Duodenal mucosa (tissue), 2 donors: ENCODE data around the gene DPH3.
A peak's percentile ranks its signal among the peaks of the same experiment; 100 is the strongest.

Source experiments
- H3K27ac ChIP-seq: one replicate; pipeline ENCODE4 v1.7.0; 2013; ENCODE audit warnings: low read depth, low read length
- H3K27me3 ChIP-seq, 2 donors: one replicate each; pipeline ENCODE4 v1.7.0; 2013; ENCODE audit warnings: low read length in 2 of 2, control low read depth in 1 of 2; ENCODE audit not compliant: insufficient read depth in 2 of 2, control insufficient read depth in 1 of 2
- H3K36me3 ChIP-seq, 2 donors: one replicate each; pipeline ENCODE4 v1.7.0; 2013; ENCODE audit warnings: low read length in 2 of 2, control low read depth in 1 of 2; ENCODE audit not compliant: insufficient read depth in 2 of 2, control insufficient read depth in 1 of 2
- H3K4me1 ChIP-seq, 2 donors: one replicate each; pipeline ENCODE4 v1.7.0; 2013; ENCODE audit warnings: low read length in 2 of 2, control low read depth in 1 of 2; ENCODE audit not compliant: insufficient read depth in 2 of 2, control insufficient read depth in 1 of 2
- H3K4me3 ChIP-seq, 2 donors: one replicate each; pipeline ENCODE4 v1.7.0; 2013; ENCODE audit warnings: low read length in 2 of 2, low read depth in 1 of 2
- H3K9ac ChIP-seq, 2 donors: one replicate each; pipeline ENCODE4 v1.7.0; 2013; ENCODE audit warnings: low read length in 2 of 2, low read depth in 1 of 2
- H3K9me3 ChIP-seq, 2 donors: one replicate each; pipeline ENCODE4 v1.7.0; 2013; ENCODE audit warnings: low read length in 2 of 2, control low read depth in 1 of 2; ENCODE audit not compliant: control insufficient read depth in 1 of 2

Gene DPH3

GRCh38 chr3:16248556-16248955, 16.2 kb downstream of the DPH3 start:
- no peak overlapping the region for H3K9ac ChIP-seq
- H3K36me3 ChIP-seq: no peaks in the 10 kb centered on the region
- H3K9me3 ChIP-seq: no peaks in the 10 kb centered on the region
- no peaks in the 10 kb centered on the region for H3K27me3 ChIP-seq
- H3K4me3 ChIP-seq: no peak overlapping the region
- H3K27ac ChIP-seq: no peak overlapping the region
- H3K4me1 ChIP-seq: peaks cover 19 to 22% of the 10 kb centered on the region in 2 donors

- no peaks in the 10 kb centered on the region for H3K9me3 ChIP-seq
- H3K27ac ChIP-seq: no peak overlapping the region
- H3K36me3 ChIP-seq: no peaks in the 10 kb centered on the region
- H3K27me3 ChIP-seq: no peaks in the 10 kb centered on the region
- no peak overlapping the region for H3K9ac ChIP-seq
- peak overlapping the region in 1 of 2 donors; percentile 26 for H3K4me3 ChIP-seq
- H3K4me1 ChIP-seq: peaks cover 8 to 11% of the 10 kb centered on the region in 2 donors
Measured at GRCh38 chr3:16247282-16248061, 17.3 kb downstream of the DPH3 start.

DNA sequence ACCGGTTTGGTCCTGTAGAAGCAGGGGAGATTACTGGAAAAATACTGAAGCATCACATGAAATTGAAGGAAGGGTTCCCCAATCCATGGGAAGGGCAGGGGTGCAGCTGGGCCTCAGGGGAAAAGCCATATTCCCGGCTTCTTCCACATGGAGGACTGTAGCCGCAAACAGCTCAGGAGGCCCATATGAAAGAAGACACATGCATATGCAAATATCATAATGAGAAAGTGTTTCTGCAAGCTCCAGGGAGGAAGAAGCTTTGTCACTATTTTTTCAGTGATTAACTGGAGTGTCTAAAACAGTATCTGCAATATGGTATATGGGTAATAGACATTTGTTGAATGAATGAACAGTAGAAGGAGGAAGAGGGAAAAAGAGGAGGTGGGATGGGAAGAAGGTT, 19.1 kb downstream of the DPH3 start:
- no peak overlapping the region for H3K27ac ChIP-seq
- H3K9me3 ChIP-seq: no peaks in the 10 kb centered on the region
- no peaks in the 10 kb centered on the region for H3K4me1 ChIP-seq
- H3K9ac ChIP-seq: no peak overlapping the region
- no peaks in the 10 kb centered on the region for H3K27me3 ChIP-seq
- H3K36me3 ChIP-seq: no peaks in the 10 kb centered on the region
- no peak overlapping the region for H3K4me3 ChIP-seq

GRCh38 chr3:16243706-16244490, 20.8 kb downstream of the DPH3 start:
- Histone ChIP-seq H3K4me3 (no peak overlapping the region), H3K4me1 (no peaks in the 10 kb centered on the region), H3K36me3 (no peaks in the 10 kb centered on the region), H3K9me3 (no peaks in the 10 kb centered on the region), H3K27me3 (no peaks in the 10 kb centered on the region), H3K27ac (no peak overlapping the region), H3K9ac (no peak overlapping the region)

DNA sequence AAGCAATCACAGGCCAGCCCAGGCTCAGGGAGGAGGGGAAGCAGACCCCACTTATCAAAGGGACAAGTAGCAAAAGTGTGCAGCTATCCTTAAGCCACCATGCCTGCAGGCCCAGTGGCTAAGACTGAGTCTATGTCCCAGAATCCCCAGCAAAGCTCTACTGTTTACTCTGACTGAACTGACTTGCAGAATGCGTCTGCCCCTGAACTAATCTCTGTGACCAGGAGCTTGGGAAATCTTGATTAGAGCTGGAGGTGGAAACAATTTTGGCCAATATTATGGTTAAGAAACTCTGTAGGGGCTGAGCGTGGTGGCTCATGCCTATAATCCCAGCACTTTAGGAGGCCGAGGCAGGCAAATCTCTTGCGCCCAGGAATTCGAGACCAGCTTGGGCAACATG, 22.6 kb downstream of the DPH3 start:
- Histone ChIP-seq H3K27ac (no peak overlapping the region), H3K9me3 (no peaks in the 10 kb centered on the region), H3K9ac (no peak overlapping the region), H3K4me3 (no peak overlapping the region), H3K36me3 (no peaks in the 10 kb centered on the region), H3K27me3 (no peaks in the 10 kb centered on the region), H3K4me1 (no peaks in the 10 kb centered on the region)

GRCh38 chr3:16241225-16241624, 23.5 kb downstream of the DPH3 start:
- Histone ChIP-seq H3K9me3 (no peaks in the 10 kb centered on the region), H3K9ac (no peak overlapping the region), H3K36me3 (no peaks in the 10 kb centered on the region), H3K4me3 (no peak overlapping the region), H3K4me1 (no peaks in the 10 kb centered on the region), H3K27ac (no peak overlapping the region), H3K27me3 (no peaks in the 10 kb centered on the region)

DNA sequence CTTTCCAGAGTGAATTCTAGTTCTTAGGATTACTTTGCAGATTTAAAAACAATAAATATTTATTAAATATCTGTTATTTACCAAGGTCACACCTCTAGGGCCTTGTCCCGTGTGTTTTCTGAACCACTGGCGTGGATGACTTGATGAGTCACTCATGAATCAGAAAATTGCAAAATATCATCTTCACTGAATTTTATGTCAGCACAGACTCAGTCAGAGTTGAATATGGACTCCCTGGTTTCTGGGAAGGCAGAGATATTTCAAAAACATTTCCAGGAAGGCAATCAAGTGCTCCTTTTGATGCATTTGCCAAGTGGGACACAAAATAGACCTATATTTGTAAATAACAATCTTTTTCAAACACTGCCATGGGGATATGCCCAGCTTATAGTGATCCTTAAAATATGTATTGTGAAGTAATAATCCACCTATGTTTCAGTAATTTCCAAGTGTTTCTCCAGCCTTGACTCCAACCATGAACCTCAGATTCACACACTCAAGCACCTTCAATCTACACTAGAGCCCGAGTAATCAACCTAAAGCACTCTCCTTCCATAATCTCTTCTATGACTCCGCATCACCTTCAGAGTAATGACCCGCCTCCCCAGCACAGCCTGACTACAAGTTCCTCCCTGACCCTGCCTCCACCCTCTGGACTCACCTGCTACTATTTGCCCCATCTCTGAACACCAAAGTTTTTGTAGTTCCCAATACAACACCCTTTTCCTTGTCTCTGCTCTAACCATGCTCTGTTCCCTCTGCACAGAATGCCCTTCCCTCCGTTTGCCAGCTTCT, 24.3 kb downstream of the DPH3 start:
- H3K4me3 ChIP-seq: no peak overlapping the region
- H3K9me3 ChIP-seq: no peaks in the 10 kb centered on the region
- H3K36me3 ChIP-seq: no peaks in the 10 kb centered on the region
- H3K9ac ChIP-seq: no peak overlapping the region
- H3K4me1 ChIP-seq: no peaks in the 10 kb centered on the region
- no peak overlapping the region for H3K27ac ChIP-seq
- no peaks in the 10 kb centered on the region for H3K27me3 ChIP-seq

DNA sequence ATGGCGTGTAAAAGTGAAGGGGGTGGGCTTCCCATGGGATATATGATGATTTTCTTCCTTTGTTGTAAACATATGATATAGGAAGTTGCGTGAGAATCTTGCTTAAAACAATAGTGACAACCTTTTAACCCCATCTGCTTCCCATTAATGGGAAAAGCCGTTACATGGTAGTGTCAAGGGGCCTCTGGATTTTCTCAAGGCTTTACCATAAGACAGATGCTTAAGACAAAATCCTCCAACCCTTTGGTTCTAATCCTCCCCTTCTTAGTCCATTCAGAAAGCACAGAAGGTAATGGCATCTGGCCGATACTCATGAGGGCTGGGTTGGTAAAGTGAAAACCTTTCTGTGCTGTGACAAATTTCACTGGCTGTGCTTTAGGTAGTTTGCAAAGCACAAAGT, 25.0 kb downstream of the DPH3 start:
- Histone ChIP-seq H3K27ac (no peak overlapping the region), H3K27me3 (no peaks in the 10 kb centered on the region), H3K9ac (no peak overlapping the region), H3K4me1 (no peaks in the 10 kb centered on the region), H3K4me3 (no peak overlapping the region), H3K9me3 (no peaks in the 10 kb centered on the region), H3K36me3 (no peaks in the 10 kb centered on the region)

- H3K4me1 ChIP-seq: no peaks in the 10 kb centered on the region
- no peaks in the 10 kb centered on the region for H3K36me3 ChIP-seq
- no peak overlapping the region for H3K27ac ChIP-seq
Measured at GRCh38 chr3:16239086-16239770, 25.5 kb downstream of the DPH3 start.

More at GRCh38 chr3:16239086-16239770, 25.5 kb downstream of the DPH3 start:
- no peak overlapping the region for H3K9ac ChIP-seq
- H3K9me3 ChIP-seq: no peaks in the 10 kb centered on the region
- H3K4me3 ChIP-seq: no peak overlapping the region
- H3K27me3 ChIP-seq: no peaks in the 10 kb centered on the region
